Measurements from ENCODE around the gene UTS2. TPM values are rescaled to one million over a fixed set of nuclear protein-coding genes. Genes with fewer than 3 reads are reported as not detected.

Gene UTS2
- total RNA-seq, 5 donors from 2014 or later (not counting 1 experiment from before 2014, with no cell fraction given) = 0.58 to 11.6 (median 1.3) TPM

- Histone ChIP-seq H3K36me3 (ENCODE audit: control insufficient read depth in 2 of 2, extremely low read depth in 1 of 2, insufficient read depth in 1 of 2, low read length in 1 of 2) (no peaks in the 10 kb centered on the region), H3K4me1 (ENCODE audit: control insufficient read depth in 1 of 2, extremely low read depth in 1 of 2, insufficient read depth in 2 of 2, low read length in 2 of 2) (no peaks in the 10 kb centered on the region), H3K27me3 (replicated peaks in 1 of 2; ENCODE audit: control insufficient read depth in 2 of 2, extremely low read depth in 1 of 2, insufficient read depth in 2 of 2, low read length in 1 of 2) (peaks cover 0 to 16% of the 10 kb centered on the region in 2 experiments), H3K4me3 (ENCODE audit: control insufficient read depth in 1 of 2, extremely low read depth in 1 of 2, low read length in 1 of 2) (no peak overlapping the region), H3K9me3 (no peaks in the 10 kb centered on the region), H3K27ac (ENCODE audit: low read length) (no peak overlapping the region)
- peaks cover 20% of the 10 kb centered on the region for H3K36me3 Mint-ChIP-seq
- H3K27me3 Mint-ChIP-seq = peaks cover 2 to 12% of the 10 kb centered on the region in 2 donors
- peaks cover 0 to 16% (median 0%) of the 10 kb centered on the region in 3 donors for H3K4me1 Mint-ChIP-seq
- no peak overlapping the region for H3K27ac Mint-ChIP-seq
- CTCF ChIA-PET = interaction anchor here in 1 of 2 donors (0.6 kb wide), 1 partner anchor 42 kb away, joined by 4 read pairs; no protein-coding TSS in a partner anchor
- WGBS (ENCODE audit: insufficient coverage) = no CpG with 5 or more reads among the region's 1 CpG
- H3K9me3 Mint-ChIP-seq = peaks cover 6 to 12% (median 10%) of the 10 kb centered on the region in 3 donors
- ATAC-seq (replicated peaks in 1 of 4) = no peak
- H3K4me3 Mint-ChIP-seq = no peak overlapping the region
- DNase-seq = no peak
- POLR2A ChIA-PET = no interaction called here
Measured at GRCh38 chr1:7878027-7878426, 25.2 kb upstream of the UTS2 start.

- 75% methylated on average over 4 of the region's 11 CpGs for whole genome bisulfite sequencing (ENCODE audit: insufficient coverage)
- H3K4me3 Mint-ChIP-seq = no peak overlapping the region
- H3K4me1 Mint-ChIP-seq = peaks cover 0 to 11% (median 0%) of the 10 kb centered on the region in 3 donors
Measured at GRCh38 chr1:7873801-7874795, 21.2 kb upstream of the UTS2 start.

DNA sequence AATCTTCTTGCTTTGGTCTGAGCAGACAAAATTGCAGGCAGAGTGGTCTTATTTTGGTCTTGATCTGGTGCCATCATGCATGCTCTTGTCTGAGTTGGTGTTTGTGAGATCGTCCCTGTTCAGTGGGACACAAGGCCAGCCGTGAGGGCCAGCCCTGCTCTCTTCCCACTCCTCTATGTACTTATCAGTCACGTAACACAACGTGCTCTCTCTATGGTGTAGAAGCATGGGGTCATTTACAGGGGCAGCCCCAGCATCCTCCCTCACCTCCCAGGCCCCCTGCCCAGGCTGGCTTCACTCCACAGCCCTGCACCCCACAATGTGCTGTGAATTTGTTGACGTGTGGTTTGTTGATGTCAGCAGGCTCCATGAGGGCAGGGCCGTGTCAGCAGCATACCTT lies 18.3 kb upstream of the UTS2 start:
- peaks cover 2 to 9% of the 10 kb centered on the region in 2 donors for H3K27me3 Mint-ChIP-seq
- Histone ChIP-seq H3K4me3 (ENCODE audit: control insufficient read depth in 1 of 2, extremely low read depth in 1 of 2, low read length in 1 of 2) (no peak overlapping the region), H3K36me3 (ENCODE audit: control insufficient read depth in 2 of 2, extremely low read depth in 1 of 2, insufficient read depth in 1 of 2, low read length in 1 of 2) (no peaks in the 10 kb centered on the region), H3K4me1 (ENCODE audit: control insufficient read depth in 1 of 2, extremely low read depth in 1 of 2, insufficient read depth in 2 of 2, low read length in 2 of 2) (no peaks in the 10 kb centered on the region), H3K27ac (ENCODE audit: low read length) (no peak overlapping the region), H3K27me3 (replicated peaks in 1 of 2; ENCODE audit: control insufficient read depth in 2 of 2, extremely low read depth in 1 of 2, insufficient read depth in 2 of 2, low read length in 1 of 2) (peaks cover 0 to 15% of the 10 kb centered on the region in 2 experiments), H3K9me3 (no peaks in the 10 kb centered on the region)
- DNase-seq = no peak
- WGBS (ENCODE audit: insufficient coverage) = no CpG with 5 or more reads among the region's 6 CpGs
- ATAC-seq (replicated peaks in 1 of 4) = no peak
- no peaks in the 10 kb centered on the region for H3K9me3 Mint-ChIP-seq
- ChIA-PET POLR2A (no interaction called here), CTCF (no interaction called here)
- peaks cover 0 to 4% (median 0%) of the 10 kb centered on the region in 3 donors for H3K4me1 Mint-ChIP-seq
- H3K36me3 Mint-ChIP-seq = peaks cover 14% of the 10 kb centered on the region
- H3K4me3 Mint-ChIP-seq = no peak overlapping the region
- no peak overlapping the region for H3K27ac Mint-ChIP-seq

More at GRCh38 chr1:7873801-7874795, 21.2 kb upstream of the UTS2 start:
- H3K27ac ChIP-seq (ENCODE audit: low read length) = no peak overlapping the region
- POLR2A ChIA-PET = no interaction called here
- CTCF ChIA-PET = interaction anchor here in 1 of 2 donors (0.6 kb wide), 1 partner anchor 62 kb away, joined by 4 read pairs; no protein-coding TSS in a partner anchor
- H3K36me3 ChIP-seq (ENCODE audit: control insufficient read depth in 2 of 2, extremely low read depth in 1 of 2, insufficient read depth in 1 of 2, low read length in 1 of 2) = no peaks in the 10 kb centered on the region
- Mint-ChIP-seq H3K27ac (no peak overlapping the region), H3K9me3 (peaks cover 6 to 12% (median 10%) of the 10 kb centered on the region in 3 donors), H3K36me3 (peaks cover 27% of the 10 kb centered on the region), H3K27me3 (peaks cover 2 to 12% of the 10 kb centered on the region in 2 donors)
- no peak overlapping the region for H3K4me3 ChIP-seq (ENCODE audit: control insufficient read depth in 1 of 2, extremely low read depth in 1 of 2, low read length in 1 of 2)
- no peaks in the 10 kb centered on the region for H3K4me1 ChIP-seq (ENCODE audit: control insufficient read depth in 1 of 2, extremely low read depth in 1 of 2, insufficient read depth in 2 of 2, low read length in 2 of 2)
- peaks cover 0 to 16% of the 10 kb centered on the region in 2 experiments for H3K27me3 ChIP-seq (replicated peaks in 1 of 2; ENCODE audit: control insufficient read depth in 2 of 2, extremely low read depth in 1 of 2, insufficient read depth in 2 of 2, low read length in 1 of 2)
- H3K9me3 ChIP-seq = no peaks in the 10 kb centered on the region
- ATAC-seq (replicated peaks in 1 of 4) (no peak), DNase-seq (no peak)

- Histone ChIP-seq H3K27me3 (replicated peaks in 1 of 2; ENCODE audit: control insufficient read depth in 2 of 2, extremely low read depth in 1 of 2, insufficient read depth in 2 of 2, low read length in 1 of 2) (peaks cover 0 to 6% of the 10 kb centered on the region in 2 experiments), H3K4me3 (ENCODE audit: control insufficient read depth in 1 of 2, extremely low read depth in 1 of 2, low read length in 1 of 2) (no peak overlapping the region), H3K27ac (ENCODE audit: low read length) (no peak overlapping the region), H3K4me1 (ENCODE audit: control insufficient read depth in 1 of 2, extremely low read depth in 1 of 2, insufficient read depth in 2 of 2, low read length in 2 of 2) (no peaks in the 10 kb centered on the region), H3K36me3 (ENCODE audit: control insufficient read depth in 2 of 2, extremely low read depth in 1 of 2, insufficient read depth in 1 of 2, low read length in 1 of 2) (no peaks in the 10 kb centered on the region), H3K9me3 (no peaks in the 10 kb centered on the region)
- Mint-ChIP-seq H3K36me3 (peaks cover 17% of the 10 kb centered on the region), H3K9me3 (no peaks in the 10 kb centered on the region), H3K4me3 (no peak overlapping the region), H3K27ac (no peak overlapping the region), H3K27me3 (peaks cover 0 to 5% of the 10 kb centered on the region in 2 donors), H3K4me1 (peaks cover 0 to 4% (median 0%) of the 10 kb centered on the region in 3 donors)
- DNase-seq (no peak), ATAC-seq (replicated peaks in 1 of 4) (no peak)
- ChIA-PET POLR2A (interaction anchor here in 1 of 2 donors (0.6 kb wide), 1 partner anchor 114 kb away, joined by 3 read pairs; no protein-coding TSS in a partner anchor), CTCF (interaction anchor here in 1 of 2 donors (0.6 kb wide), 1 partner anchor 127 kb away, joined by 3 read pairs; no protein-coding TSS in a partner anchor)
- WGBS (ENCODE audit: insufficient coverage) = 92% methylated on average over 12 of the region's 16 CpGs
Measured at GRCh38 chr1:7869136-7869920, 16.5 kb upstream of the UTS2 start.

DNA sequence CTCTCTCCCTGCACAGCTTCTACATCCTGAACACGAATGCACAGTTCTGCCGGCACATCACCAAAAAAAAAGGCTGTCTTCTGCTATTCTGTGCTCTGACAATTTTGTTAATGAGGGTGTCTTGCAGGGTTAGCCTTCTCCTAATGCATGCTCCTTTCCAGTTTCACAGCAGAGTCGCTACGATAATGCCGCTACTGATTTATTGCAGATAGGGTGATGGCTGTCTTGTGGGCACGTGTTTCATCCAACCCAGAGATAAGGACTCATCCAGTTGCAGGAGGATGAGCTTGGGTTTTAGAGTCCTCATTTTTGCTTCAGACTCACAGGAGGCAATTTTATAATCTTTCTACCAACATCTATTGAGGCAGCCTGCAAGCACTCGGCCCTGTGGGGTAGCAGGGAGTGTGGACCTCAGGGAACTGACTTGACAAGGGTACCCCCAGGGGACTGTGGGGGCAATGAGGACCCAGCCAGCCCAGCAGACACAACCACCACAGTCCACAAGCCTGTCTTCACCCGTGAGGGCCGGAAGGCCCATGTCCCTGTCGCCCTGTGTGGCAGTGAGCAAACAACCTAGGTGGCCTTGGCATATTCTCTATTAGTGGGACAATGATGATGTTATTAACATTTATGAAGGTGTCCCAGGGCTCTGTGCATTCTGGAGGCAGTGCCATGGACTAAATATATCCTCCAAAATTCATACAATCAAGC lies 15.4 kb upstream of the UTS2 start:
- Mint-ChIP-seq H3K36me3 (peaks cover 16% of the 10 kb centered on the region), H3K9me3 (no peaks in the 10 kb centered on the region), H3K4me1 (peaks cover 0 to 1% (median 0%) of the 10 kb centered on the region in 3 donors), H3K27me3 (peaks cover 0 to 2% of the 10 kb centered on the region in 2 donors), H3K27ac (no peak overlapping the region), H3K4me3 (no peak overlapping the region)
- CTCF ChIA-PET = no interaction called here
- Histone ChIP-seq H3K9me3 (no peaks in the 10 kb centered on the region), H3K36me3 (ENCODE audit: control insufficient read depth in 2 of 2, extremely low read depth in 1 of 2, insufficient read depth in 1 of 2, low read length in 1 of 2) (no peaks in the 10 kb centered on the region), H3K27me3 (replicated peaks in 1 of 2; ENCODE audit: control insufficient read depth in 2 of 2, extremely low read depth in 1 of 2, insufficient read depth in 2 of 2, low read length in 1 of 2) (peaks cover 0 to 6% of the 10 kb centered on the region in 2 experiments), H3K27ac (ENCODE audit: low read length) (no peak overlapping the region), H3K4me3 (ENCODE audit: control insufficient read depth in 1 of 2, extremely low read depth in 1 of 2, low read length in 1 of 2) (no peak overlapping the region), H3K4me1 (ENCODE audit: control insufficient read depth in 1 of 2, extremely low read depth in 1 of 2, insufficient read depth in 2 of 2, low read length in 2 of 2) (no peaks in the 10 kb centered on the region)
- DNase-seq = no peak
- 80% methylated on average over 4 of the region's 10 CpGs for WGBS (ENCODE audit: insufficient coverage)
- POLR2A ChIA-PET = no interaction called here
- ATAC-seq (replicated peaks in 1 of 4) = no peak

Data from T-cell (primary cell).